SK-MEL-5 (cell line): ENCODE data around the gene RYR1. TPM values are rescaled to one million over a fixed set of nuclear protein-coding genes. Genes with fewer than 3 reads are reported as not detected.
"Not testable (repeated sequence)": the region's sequence is repeated elsewhere in the genome, so short reads cannot be mapped to it uniquely, and the experiment has no call there.

Experiments used
- DNase-seq: peaks from one replicate; pipeline ENCODE4 v3.0.0-alpha.2; 2016; ENCODE audit warnings: low read depth, low spot score
- in situ Hi-C: cut with HindIII; loops from 2 replicates; pipeline ENCODE4 v1.10.0; 2016; ENCODE audit warnings: low sequenced_read_pairs, high pct_unique_total_duplicates, low pct_unique_long_range_greater_than_20kb
- total RNA-seq: library from RNA; depleted of rRNA; stranded (reverse); fragments of >200 nt; shearing (Covaris generic); gene quantifications from 2 replicates; pipeline ENCODE4 v1.2.3, GENCODE V29; 2014; rRNA removed

The RYR1 gene
- total RNA-seq, 1 experiment from 2014 or later: 0.03 TPM

DNA sequence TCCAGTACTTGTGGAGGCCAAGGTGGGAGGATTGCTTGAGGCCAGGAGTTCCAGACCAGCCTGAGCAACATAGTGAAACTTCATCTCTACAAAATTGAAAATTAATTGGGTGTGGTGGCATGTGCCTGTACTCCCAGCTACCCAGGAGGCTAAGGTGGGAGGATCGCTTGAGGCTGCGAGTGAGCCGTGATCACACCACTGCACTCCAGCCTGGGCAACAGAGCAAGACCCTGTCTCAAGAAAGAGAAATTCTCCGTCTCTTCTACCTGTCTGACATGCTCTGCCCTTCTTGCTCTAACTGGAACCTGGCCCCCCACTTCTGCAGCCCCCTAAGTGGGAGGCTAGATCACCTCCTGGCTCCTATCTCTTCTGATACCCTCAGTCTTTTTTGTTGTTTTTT is 192.9 kb downstream of the RYR1 start:
- in situ Hi-C loops: no loop called here

DNA sequence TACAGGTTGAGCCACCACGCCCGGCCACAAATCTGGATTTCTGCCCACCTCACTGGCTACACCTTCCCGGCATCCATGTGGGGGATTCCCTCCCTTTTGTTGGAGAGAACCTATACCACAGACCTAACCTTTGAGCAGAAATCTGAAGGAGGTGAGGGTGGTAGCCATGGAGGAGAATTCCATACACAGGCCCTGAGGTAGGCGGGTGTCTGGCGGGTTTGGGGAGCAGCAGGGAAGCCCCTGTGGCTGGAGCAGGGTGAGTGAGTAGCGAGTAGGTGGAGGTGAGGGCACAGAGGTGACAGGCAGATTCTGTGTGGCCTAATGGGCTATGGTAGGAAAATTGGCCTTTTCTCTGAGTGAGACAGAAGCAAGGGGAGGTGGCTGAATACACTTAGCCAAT is 196.1 kb downstream of the RYR1 start:
- no peak for DNase-seq
- in situ Hi-C loops: no loop called here

More for the DNA sequence above, 192.9 kb downstream of the RYR1 start:
- DNase-seq: no peak

DNA sequence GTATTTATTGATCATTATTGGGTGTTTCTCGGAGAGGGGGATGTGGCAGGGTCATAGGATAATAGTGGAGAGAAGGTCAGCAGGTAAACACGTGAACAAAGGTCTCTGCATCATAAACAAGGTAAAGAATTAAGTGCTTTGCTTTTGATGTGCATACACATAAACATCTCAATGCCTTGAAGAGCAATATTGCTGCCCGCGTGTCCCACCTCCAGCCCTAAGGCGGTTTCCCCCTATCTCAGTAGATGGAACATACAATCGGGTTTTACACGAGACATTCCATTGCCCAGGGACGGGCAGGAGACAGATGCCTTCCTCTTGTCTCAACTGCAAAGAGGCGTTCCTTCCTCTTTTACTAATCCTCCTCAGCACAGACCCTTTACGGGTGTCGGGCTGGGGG is 197.8 kb downstream of the RYR1 start:
- in situ Hi-C loops, DNase-seq: not testable (repeated sequence)

GRCh38 chr19:38631811-38632475 is 198.5 kb downstream of the RYR1 start:
- DNase-seq, in situ Hi-C loops: not testable (repeated sequence)

DNA sequence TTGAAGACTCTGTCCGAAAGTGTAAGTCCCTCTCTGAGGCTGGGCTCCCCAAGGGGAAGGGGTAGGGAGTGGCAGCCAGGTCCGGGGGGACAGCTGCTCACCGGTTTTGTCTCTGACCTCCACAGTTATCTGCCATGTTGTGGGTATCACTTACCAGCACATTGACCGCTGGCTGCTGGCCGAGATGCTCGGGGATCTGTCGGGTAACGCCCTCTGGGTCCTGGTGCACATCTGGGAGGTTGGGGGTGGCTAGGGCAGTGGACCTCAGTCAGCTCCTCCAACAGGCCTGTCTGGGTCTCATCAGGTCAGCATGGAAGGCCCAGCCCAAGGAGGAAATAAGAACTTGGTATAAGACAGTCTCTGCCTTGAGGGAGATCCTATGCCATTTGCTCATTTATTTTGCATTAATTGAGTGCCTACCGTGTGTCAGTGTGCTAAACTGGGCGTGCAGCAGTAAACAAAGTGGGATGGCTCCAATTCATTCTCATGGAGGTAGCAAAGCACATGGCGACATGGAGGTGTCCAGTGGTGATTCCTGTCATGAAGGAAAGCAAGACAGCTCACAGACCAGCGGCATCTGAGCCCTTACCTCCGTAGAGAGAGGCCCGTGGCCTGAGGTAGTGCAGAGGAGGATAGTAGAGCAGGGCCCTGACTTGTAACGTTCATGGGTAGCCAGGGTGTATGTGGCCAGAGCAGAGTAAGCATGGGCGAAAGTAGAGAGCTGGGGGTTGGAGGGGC is 199.2 kb downstream of the RYR1 start:
- in situ Hi-C loops: no loop called here
- no peak for DNase-seq

- peak; percentile 75 for DNase-seq
- in situ Hi-C loops: no loop called here
These were observed 201.4 kb downstream of the RYR1 start for GRCh38 chr19:38634757-38635482.

DNA sequence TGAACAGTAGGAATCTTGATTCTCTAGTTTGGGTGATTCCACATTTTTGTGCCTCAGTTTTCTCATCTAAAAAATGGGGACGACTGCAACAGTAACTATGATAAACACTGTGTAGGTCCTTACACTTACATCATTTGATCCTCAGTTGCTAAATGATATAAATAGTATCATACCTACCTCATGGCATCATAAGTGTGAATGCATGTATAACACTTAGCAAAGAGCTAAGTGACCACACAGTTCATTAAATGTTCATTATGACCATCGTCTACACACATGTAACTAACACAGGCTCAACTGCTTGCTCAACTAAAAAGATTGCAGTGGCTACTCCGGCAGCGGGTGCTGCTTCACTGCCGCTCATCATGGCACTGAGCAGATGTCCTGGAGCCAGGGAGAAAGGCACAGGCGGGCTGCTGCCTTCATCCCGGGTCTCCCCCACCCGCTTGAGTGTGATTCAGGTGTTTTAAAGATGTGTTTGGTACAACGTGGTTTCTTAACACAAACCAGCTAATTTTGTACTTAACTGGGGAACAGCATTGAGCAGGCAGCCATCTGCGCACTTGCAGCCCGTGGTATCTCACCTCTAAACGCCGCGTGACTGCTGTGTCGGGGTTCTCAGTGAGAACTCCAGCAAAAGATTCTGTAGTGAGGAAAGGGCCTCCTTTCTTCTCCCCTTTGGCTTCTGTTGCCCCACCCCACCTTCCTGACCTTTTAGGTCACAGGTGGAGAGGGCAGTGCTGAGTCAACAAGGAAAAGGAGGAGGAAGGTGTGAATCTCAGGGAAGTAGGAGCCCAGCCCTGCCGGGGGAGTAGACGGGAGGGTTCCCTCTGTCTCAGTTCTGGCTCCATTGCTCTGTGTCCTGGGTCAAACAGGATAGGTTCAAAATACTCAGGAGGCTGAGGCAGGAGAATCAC is 202.2 kb downstream of the RYR1 start:
- in situ Hi-C loops: no loop called here
- DNase-seq: no peak

Other genes starting within 250 kb of the RYR1 start
- 1.7 and 2.5 TPM in 2 replicates for gene DPF1, start 209.5 kb upstream of the RYR1 start, total RNA-seq
- gene PPP1R14A, start 177.3 kb upstream of the RYR1 start, total RNA-seq: not detected in 2 replicates
- gene SPINT2, start 169.1 kb upstream of the RYR1 start, total RNA-seq: not detected in 2 replicates
- not detected in 2 replicates for gene C19orf33, start 129.4 kb upstream of the RYR1 start, total RNA-seq
- 106 and 124 TPM in 2 replicates for gene YIF1B, start 117.7 kb upstream of the RYR1 start, total RNA-seq
- gene KCNK6, start 113.8 kb upstream of the RYR1 start, total RNA-seq: 0.05 and 0.16 TPM in 2 replicates
- 0.11 and 1.9 TPM in 2 replicates for gene CATSPERG, start 97.9 kb upstream of the RYR1 start, total RNA-seq
- 279 and 300 TPM in 2 replicates for gene PSMD8, start 59.1 kb upstream of the RYR1 start, total RNA-seq
- gene GGN, start 45.7 kb upstream of the RYR1 start, total RNA-seq: not detected in 2 replicates
- gene SPRED3, start 45.0 kb upstream of the RYR1 start, total RNA-seq: 0.05 and 0.42 TPM in 2 replicates
- 6.9 and 8.9 TPM in 2 replicates for gene FAM98C, start 30.6 kb upstream of the RYR1 start, total RNA-seq
- not detected in 2 replicates for gene RASGRP4, start 7.5 kb upstream of the RYR1 start, total RNA-seq
- 0.29 TPM in 1 of 2 replicates, not detected in the other for gene MAP4K1, start 184.3 kb downstream of the RYR1 start, total RNA-seq
- gene EIF3K, start 185.5 kb downstream of the RYR1 start, total RNA-seq: 257 and 294 TPM in 2 replicates
- 69.8 and 108 TPM in 2 replicates for gene ACTN4, start 214.0 kb downstream of the RYR1 start, total RNA-seq